Nephron progenitor cell (in vitro differentiated cells): ENCODE data around the gene RAB31.
"Not testable (repeated sequence)": the region's sequence is repeated elsewhere in the genome, so short reads cannot be mapped to it uniquely, and the experiment has no call there.

ENCODE experiments used
- DNase-seq: peaks from one replicate; pipeline ENCODE4 v3.0.0; 2021
- H3K27ac Mint-ChIP-seq: 2 replicates; pipeline ENCODE4 v1.8.0; 2021; ENCODE audit warnings: mild to moderate bottlenecking, moderate library complexity, mixed read lengths
- H3K27me3 Mint-ChIP-seq: 2 replicates; pipeline ENCODE4 v1.8.0; 2021; ENCODE audit warnings: mild to moderate bottlenecking, low read depth, mixed read lengths; ENCODE audit not compliant: poor library complexity
- H3K36me3 Mint-ChIP-seq: 2 replicates; pipeline ENCODE4 v1.8.0; 2021; ENCODE audit warnings: low read depth, mixed read lengths
- H3K4me1 Mint-ChIP-seq: 2 replicates; pipeline ENCODE4 v1.8.0; 2021; ENCODE audit warnings: mixed read lengths
- H3K4me3 Mint-ChIP-seq: 2 replicates; pipeline ENCODE4 v1.8.0; 2021; ENCODE audit warnings: mild to moderate bottlenecking, moderate library complexity, mixed read lengths
- H3K9me3 Mint-ChIP-seq: 2 replicates; pipeline ENCODE4 v1.8.0; 2021; ENCODE audit warnings: mild to moderate bottlenecking, moderate library complexity, mixed read lengths
- CTCF ChIP-seq: fragments of 200-600 bp; sonication (generic); IDR thresholded peaks from 2 replicates; pipeline ENCODE4 v1.5.0; 2021; ENCODE audit warnings: antibody characterized with exemption

The RAB31 gene

GRCh38 chr18:9890196-9890595, 182.1 kb downstream of the RAB31 start:
- H3K36me3 Mint-ChIP-seq: no peaks in the 10 kb centered on the region
- no peak for TF ChIP-seq CTCF
- no peak overlapping the region for H3K4me3 Mint-ChIP-seq
- no peaks in the 10 kb centered on the region for H3K9me3 Mint-ChIP-seq
- H3K4me1 Mint-ChIP-seq: peaks cover 6% of the 10 kb centered on the region
- H3K27me3 Mint-ChIP-seq: peaks cover 8% of the 10 kb centered on the region
- no peak for DNase-seq
- no peak overlapping the region for H3K27ac Mint-ChIP-seq

- H3K27ac Mint-ChIP-seq: no peak overlapping the region
- DNase-seq: no peak
- peaks cover 6% of the 10 kb centered on the region for H3K4me1 Mint-ChIP-seq
- H3K4me3 Mint-ChIP-seq: no peak overlapping the region
- peaks cover 8% of the 10 kb centered on the region for H3K27me3 Mint-ChIP-seq
- H3K9me3 Mint-ChIP-seq: no peaks in the 10 kb centered on the region
- no peak for TF ChIP-seq CTCF
- no peaks in the 10 kb centered on the region for H3K36me3 Mint-ChIP-seq
These were observed 182.9 kb downstream of the RAB31 start for GRCh38 chr18:9890957-9891356.

GRCh38 chr18:9891515-9891914, 183.4 kb downstream of the RAB31 start:
- DNase-seq, H3K27ac Mint-ChIP-seq, H3K9me3 Mint-ChIP-seq, H3K27me3 Mint-ChIP-seq, H3K36me3 Mint-ChIP-seq, H3K4me1 Mint-ChIP-seq, H3K4me3 Mint-ChIP-seq: not testable (repeated sequence)

GRCh38 chr18:9894454-9895068, 186.5 kb downstream of the RAB31 start:
- Mint-ChIP-seq H3K4me3 (no peak overlapping the region), H3K4me1 (no peaks in the 10 kb centered on the region), H3K27me3 (peaks cover 5% of the 10 kb centered on the region), H3K36me3 (no peaks in the 10 kb centered on the region), H3K27ac (no peak overlapping the region), H3K9me3 (no peaks in the 10 kb centered on the region)
- no peak for DNase-seq
- TF ChIP-seq CTCF: no peak

- DNase-seq: no peak
- H3K4me1 Mint-ChIP-seq: no peaks in the 10 kb centered on the region
- peaks cover 4% of the 10 kb centered on the region for H3K27me3 Mint-ChIP-seq
- TF ChIP-seq CTCF: no peak
- no peaks in the 10 kb centered on the region for H3K36me3 Mint-ChIP-seq
- no peaks in the 10 kb centered on the region for H3K9me3 Mint-ChIP-seq
- no peak overlapping the region for H3K27ac Mint-ChIP-seq
- no peak overlapping the region for H3K4me3 Mint-ChIP-seq
These were observed 189.0 kb downstream of the RAB31 start for GRCh38 chr18:9897129-9897528.

- H3K9me3 Mint-ChIP-seq, H3K27me3 Mint-ChIP-seq, H3K4me1 Mint-ChIP-seq, H3K36me3 Mint-ChIP-seq, H3K4me3 Mint-ChIP-seq, DNase-seq, H3K27ac Mint-ChIP-seq: not testable (repeated sequence)
These were observed 189.7 kb downstream of the RAB31 start for GRCh38 chr18:9897787-9898291.

GRCh38 chr18:9898792-9899549, 190.9 kb downstream of the RAB31 start:
- H3K4me1 Mint-ChIP-seq: peaks cover 6% of the 10 kb centered on the region
- H3K4me3 Mint-ChIP-seq: no peak overlapping the region
- peaks cover 4% of the 10 kb centered on the region for H3K27me3 Mint-ChIP-seq
- no peak for DNase-seq
- H3K27ac Mint-ChIP-seq: no peak overlapping the region
- TF ChIP-seq CTCF: no peak
- no peaks in the 10 kb centered on the region for H3K36me3 Mint-ChIP-seq
- no peaks in the 10 kb centered on the region for H3K9me3 Mint-ChIP-seq

GRCh38 chr18:9899550-9899930, 191.4 kb downstream of the RAB31 start:
- H3K4me3 Mint-ChIP-seq, H3K4me1 Mint-ChIP-seq, H3K27ac Mint-ChIP-seq, H3K9me3 Mint-ChIP-seq, H3K27me3 Mint-ChIP-seq, H3K36me3 Mint-ChIP-seq, DNase-seq: not testable (repeated sequence)
